Erythroblast (primary cell): ENCODE measurements around the gene NUP50.

Experiments
- DNase-seq, 2 experiments: peaks; one replicate each; lab custom pipeline; 2025; lab: John Stamatoyannopoulos, UW
- GATA1 ChIP-seq: IDR thresholded peaks from 2 replicates; pipeline ENCODE4 v1.6.1; 2011; ENCODE audit warnings: low read depth, mild to moderate bottlenecking, control low read depth, low read length, moderate library complexity
- POLR2A ChIP-seq: IDR thresholded peaks from 2 replicates; pipeline ENCODE4 v1.6.1; 2011; ENCODE audit warnings: mild to moderate bottlenecking, low read length

NUP50 gene

GRCh38 chr22:45227645-45228400, 64.1 kb downstream of the NUP50 start:
- DNase-seq: no peak
- no peak for TF ChIP-seq GATA1
- TF ChIP-seq POLR2A: no peak

DNA sequence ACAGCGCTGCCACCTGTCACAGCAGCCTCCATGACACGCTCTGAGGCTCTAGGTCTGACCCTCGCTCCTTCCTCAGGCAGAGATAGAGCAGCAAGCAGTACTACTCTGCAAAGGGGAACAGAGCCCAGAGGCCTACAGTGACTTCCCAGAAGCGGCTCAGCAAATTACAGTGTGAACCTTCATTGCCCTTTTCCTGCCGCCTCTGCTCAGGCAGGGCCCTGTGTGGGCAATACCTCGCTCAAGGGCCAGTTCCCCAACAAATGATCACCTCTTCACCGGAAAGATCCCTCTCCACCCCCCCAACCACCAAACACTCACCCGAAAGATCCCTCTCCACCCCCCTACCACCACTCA, 64.7 kb downstream of the NUP50 start:
- TF ChIP-seq GATA1 (no peak), POLR2A (no peak)
- DNase-seq: no peak

DNA sequence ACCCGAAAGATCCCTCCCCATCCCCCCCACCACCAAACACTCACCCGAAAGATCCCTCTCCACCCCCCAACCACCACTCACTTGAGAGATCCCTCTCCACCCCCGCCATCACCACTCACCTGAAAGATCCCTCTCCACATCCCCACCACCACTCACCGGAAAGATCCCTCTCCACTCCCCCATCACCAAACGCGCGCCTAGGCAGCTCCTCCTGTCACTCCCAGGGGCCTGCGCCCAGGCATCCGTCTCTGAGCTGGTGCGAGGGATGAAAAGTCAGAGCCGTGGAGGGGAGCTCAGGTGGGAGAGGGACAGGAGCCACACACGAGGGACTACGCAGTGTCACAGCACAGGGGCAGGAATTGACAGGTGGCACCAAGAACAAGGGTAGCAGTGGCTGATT, 65.5 kb downstream of the NUP50 start:
- DNase-seq: no peak
- TF ChIP-seq GATA1 (no peak), POLR2A (no peak)

DNA sequence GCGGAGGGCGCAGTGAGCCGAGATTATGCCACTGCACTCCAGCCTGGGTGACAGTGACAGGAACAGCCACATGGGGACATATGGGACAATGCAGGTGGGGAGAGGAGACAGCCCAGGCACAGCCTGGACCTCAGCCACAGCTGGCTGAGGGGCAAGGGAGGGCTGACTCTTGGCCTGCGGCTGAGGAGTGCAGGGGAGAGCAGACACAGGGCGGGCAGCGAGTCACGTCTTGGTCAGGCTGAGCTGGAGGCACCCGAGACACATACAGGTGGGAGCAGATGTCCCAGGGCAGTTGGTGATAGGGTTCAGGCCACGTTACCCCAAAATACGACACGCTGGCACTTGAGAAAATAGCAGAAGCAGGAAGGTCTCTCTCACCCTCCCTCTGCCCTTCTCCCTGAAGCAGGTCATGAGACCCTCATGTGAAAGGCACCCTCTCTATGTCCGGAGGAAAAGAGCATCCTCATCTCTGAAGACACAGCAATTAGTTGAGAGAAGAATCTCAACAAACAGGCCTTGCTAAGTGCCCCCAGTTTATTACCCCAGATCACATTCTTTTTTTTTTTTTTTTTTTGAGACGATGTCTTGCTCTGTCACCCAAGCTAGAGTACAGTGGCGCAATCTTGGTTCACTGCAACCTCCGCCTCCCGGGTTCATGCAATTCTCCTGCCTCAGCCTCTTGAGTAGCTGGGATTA, 66.4 kb downstream of the NUP50 start:
- no peak for TF ChIP-seq POLR2A
- TF ChIP-seq GATA1: no peak

GRCh38 chr22:45231293-45231692, 67.6 kb downstream of the NUP50 start:
- DNase-seq: no peak
- TF ChIP-seq GATA1 (no peak), POLR2A (no peak)

More for the DNA sequence above, 66.4 kb downstream of the NUP50 start:
- DNase-seq: no peak

- no peak for TF ChIP-seq GATA1
- no peak for TF ChIP-seq POLR2A
- no peak for DNase-seq
These were observed 69.7 kb downstream of the NUP50 start for GRCh38 chr22:45233386-45233785.

GRCh38 chr22:45233827-45234226, 70.1 kb downstream of the NUP50 start:
- TF ChIP-seq POLR2A (no peak), GATA1 (no peak)
- no peak for DNase-seq

GRCh38 chr22:45235101-45235777, 71.5 kb downstream of the NUP50 start:
- no peak for DNase-seq
- no peak for TF ChIP-seq POLR2A
- TF ChIP-seq GATA1: no peak

DNA sequence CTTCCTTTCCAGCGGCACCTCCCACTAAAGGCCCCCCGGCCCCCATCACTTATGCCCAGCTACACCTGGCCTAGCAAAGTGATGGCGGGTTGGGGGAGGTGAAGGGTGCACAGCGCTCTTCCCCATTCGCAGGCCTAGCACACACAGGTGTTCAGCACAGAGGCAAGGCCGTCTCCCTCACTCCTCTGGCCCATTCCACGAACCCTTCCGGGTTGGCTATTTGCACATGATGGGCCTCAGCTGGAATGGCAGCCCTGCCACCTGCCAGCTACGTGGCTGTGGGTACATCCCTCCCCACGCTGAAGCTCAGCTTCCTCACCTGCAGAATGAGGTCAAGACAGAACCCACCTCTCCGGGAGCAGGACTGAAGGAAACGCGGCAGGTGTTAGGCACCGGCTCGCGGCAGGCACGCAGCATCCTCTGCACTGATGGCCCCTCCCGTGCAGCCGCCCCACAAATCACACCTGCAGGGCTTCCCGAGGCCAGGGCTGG, 72.2 kb downstream of the NUP50 start:
- TF ChIP-seq GATA1 (no peak), POLR2A (no peak)
- no peak for DNase-seq

GRCh38 chr22:45237065-45237990, 73.6 kb downstream of the NUP50 start:
- no peak for TF ChIP-seq POLR2A
- no peak for TF ChIP-seq GATA1
- DNase-seq: no peak
